GM19193 (cell line): Measurements from ENCODE around the gene SCAPER.

Experiments
- POLR2A ChIP-seq: IDR thresholded peaks from 4 replicates; pipeline ENCODE4 v1.6.1; 2011; ENCODE audit not compliant: insufficient read depth, insufficient read length; ENCODE audit errors: extremely low read depth

SCAPER gene

DNA sequence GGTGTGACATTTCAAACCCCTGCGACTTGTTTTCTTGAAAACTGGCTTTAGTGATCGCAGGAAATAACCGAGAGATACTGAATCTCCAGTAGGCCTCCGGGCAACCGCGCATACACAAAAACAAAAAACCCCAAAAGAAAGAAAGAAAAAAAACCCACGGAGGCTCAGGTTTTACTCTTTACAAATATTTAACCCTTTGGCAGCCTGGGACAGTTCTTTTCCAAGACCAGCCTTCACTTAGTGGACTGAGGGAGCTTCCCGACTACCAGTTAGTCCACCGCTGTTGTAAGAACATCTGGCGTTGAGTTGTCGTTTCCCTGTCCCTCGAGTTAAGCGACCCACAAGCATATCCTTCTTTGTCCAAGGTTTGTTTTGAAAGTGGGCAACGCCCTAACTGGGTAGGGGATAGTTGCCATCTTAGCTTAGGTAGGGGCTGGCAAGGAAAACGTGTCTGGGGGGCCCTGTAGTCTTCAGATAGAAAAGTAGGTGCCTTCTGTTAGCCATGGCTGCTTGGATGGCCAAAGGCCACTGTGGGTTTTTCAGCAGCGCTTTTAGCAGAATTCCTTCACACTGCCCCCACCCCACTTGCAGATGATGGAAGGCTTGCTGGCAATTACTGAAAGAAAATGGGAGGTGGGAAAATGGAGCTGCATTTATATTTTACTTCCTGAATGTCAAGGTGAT is 561.7 kb downstream of the SCAPER start:
- TF ChIP-seq POLR2A, result no peak

- no peak for TF ChIP-seq POLR2A
These were observed 562.5 kb downstream of the SCAPER start for GRCh38 chr15:76342382-76343201.

DNA sequence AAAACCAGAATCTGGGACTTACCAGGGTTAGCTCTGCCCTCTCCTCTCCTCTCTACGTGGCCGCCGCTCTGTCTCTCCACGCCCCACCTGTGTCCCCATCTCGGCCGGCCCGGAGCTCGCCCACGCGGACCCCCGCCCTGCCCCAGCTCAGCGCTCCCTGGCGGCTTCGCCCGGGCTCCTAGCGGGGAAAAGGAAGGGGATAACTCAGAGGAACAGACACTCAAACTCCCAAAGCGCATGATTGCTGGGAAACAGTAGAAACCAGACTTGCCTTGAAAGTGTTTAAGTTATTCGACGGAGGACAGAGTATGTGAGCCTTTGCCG is 563.1 kb downstream of the SCAPER start:
- TF ChIP-seq POLR2A, result no peak

GRCh38 chr15:76341366-76342057 is 563.6 kb downstream of the SCAPER start:
- TF ChIP-seq POLR2A, result no peak

DNA sequence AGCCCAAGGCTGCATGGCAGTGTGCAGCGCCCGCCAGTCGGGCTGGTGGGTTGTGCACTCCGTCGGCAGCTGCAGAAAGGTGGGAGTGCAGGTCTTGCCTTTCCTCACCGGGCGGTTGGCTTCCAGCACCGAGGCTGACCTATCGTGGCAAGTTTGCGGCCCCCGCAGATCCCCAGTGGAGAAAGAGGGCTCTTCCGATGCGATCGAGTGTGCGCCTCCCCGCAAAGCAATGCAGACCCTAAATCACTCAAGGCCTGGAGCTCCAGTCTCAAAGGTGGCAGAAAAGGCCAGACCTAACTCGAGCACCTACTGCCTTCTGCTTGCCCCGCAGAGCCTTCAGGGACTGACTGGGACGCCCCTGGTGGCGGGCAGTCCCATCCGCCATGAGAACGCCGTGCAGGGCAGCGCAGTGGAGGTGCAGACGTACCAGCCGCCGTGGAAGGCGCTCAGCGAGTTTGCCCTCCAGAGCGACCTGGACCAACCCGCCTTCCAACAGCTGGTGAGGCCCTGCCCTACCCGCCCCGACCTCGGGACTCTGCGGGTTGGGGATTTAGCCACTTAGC is 564.3 kb downstream of the SCAPER start:
- TF ChIP-seq POLR2A, result no peak

DNA sequence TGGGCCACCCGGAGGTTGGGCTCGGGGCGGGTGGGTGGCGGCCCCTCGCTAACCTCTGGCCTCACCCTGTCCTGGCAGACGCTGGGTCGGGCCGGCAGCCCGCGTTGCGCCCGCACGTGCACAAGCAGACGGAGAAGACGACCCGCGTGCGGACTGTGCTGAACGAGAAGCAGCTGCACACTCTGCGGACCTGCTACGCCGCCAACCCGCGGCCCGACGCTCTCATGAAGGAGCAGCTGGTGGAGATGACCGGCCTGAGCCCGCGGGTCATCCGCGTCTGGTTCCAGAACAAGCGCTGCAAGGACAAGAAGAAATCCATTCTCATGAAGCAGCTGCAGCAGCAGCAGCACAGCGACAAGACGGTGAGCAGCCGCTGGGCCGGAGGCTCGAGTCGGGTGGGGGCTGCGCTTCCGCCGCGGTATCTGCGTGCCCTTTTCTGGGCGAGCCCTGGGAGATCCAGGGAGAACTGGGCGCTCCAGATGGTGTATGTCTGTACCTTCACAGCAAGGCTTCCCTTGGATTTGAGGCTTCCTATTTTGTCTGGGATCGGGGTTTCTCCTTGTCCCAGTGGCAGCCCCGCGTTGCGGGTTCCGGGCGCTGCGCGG is 564.8 kb downstream of the SCAPER start:
- no peak for TF ChIP-seq POLR2A

GRCh38 chr15:76339305-76340197 is 565.6 kb downstream of the SCAPER start:
- no peak for TF ChIP-seq POLR2A

DNA sequence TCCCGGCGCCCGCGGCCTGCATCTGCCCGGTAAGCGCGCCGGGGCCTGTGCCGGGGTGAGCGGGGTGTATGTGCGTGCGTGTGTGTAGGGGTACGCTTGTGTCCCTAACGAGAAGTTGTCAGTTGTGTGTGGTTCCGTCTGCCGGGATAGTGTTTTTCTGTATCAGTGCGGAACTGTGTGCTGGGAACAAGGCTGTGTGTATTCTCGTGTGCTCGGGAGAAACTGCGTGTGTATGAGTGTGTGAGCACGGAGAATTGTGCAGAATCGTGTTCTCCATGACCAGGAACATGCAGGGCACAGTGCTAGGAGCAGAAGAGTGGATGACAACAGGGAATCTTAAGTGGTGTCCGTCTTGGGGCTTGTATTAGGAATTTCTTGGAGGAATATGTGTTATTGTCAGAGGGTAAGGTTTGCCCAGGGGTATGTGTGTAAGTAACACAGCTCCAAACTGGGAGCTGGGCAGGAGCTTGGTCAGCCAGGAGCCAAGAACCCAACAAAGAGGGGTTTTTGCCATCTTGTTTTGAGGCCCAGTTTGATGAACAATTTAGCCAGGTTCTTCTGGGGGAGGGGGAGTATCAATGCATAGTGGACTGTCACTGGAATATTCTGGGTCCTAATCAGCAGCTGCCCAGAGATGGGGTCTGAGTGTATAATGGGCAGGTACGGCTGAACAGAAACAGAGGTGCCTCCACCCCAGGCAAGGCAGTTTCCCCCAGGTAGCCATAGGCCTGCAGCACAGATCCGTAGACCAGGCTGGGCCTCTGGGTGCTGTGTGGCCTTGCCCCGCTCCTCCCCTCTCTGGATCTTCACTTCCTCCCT is 566.4 kb downstream of the SCAPER start:
- no peak for TF ChIP-seq POLR2A

GRCh38 chr15:76337696-76338485 is 567.2 kb downstream of the SCAPER start:
- TF ChIP-seq POLR2A, result no peak

GRCh38 chr15:76337059-76337695 is 568.0 kb downstream of the SCAPER start:
- no peak for TF ChIP-seq POLR2A

GRCh38 chr15:76336254-76337058 is 568.7 kb downstream of the SCAPER start, which contains the start of gene ISL2:
Gene ISL2 (plus strand): TSS chr15:76336773. CDS start chr15:76336884, 111 bp downstream.
- peak; percentile 92 for TF ChIP-seq POLR2A
